Retinal pigment epithelial cell (primary cell): ENCODE results near the gene LSP1.

Source experiments
- DNase-seq: peaks from one replicate; pipeline ENCODE4 v3.0.0-alpha.2; 2010; ENCODE audit warnings: low read depth
- H3K4me3 ChIP-seq: 2 replicates; pipeline ENCODE4 v1.5.1; 2011; ENCODE audit warnings: mild to moderate bottlenecking, low read length, control low read depth, moderate library complexity
- TF ChIP-seq, protein P1 (sequence below): conservative IDR thresholded peaks from 2 replicates; pipeline ENCODE4 v1.5.1; 2011; ENCODE audit warnings: low read depth, low read length, control low read depth, inconsistent platforms

Gene LSP1

DNA sequence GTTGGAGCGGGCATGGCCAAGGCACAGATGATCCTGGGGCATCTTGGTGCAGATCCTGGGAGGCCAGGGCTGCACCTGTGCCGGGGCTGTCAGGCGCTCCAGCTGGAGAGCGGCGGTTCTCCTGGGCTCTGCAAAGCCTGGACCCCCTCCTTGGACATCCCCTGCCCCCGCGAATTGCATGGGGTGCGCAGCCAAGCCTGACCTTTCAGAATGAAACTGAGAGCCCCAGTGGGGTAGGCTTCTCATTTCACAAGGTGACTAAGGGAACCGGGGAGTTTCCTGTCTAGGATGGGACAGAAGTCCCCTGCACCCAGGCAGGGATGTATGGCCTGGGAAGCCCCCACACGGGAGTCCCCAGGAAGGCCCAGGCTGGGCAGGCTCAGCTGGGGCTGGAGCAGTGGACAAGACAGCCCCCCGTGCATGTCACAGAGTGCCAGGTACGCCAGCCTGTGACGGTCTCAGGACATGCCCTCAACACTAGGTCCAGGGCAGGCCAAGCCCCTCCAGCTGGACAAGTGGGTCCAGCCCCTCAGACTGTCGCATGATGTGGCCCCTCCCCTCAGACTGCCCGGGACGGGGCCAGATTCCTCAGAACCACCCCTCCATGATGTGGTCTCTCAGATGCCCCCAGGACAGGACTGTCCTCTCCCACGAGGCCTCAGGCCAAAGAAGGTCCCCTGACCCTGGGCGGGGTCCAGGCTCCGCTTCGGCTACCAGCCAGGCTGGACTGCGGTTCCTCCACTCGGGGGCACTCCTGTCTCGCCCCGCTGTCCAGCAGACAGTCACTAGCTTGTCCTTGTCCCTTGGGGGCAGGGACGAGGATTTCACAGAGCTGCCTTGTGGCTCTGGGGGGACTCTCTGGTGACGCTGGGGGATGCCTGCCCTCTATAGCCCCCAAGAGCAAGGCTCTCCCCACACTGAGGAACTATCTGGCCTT is 2.3 kb downstream of the LSP1 start:
- H3K4me3 ChIP-seq = no peak overlapping the region

GRCh38 chr11:1855886-1856265 is 3.0 kb downstream of the LSP1 start:
- no peak for DNase-seq
- H3K4me3 ChIP-seq = no peak overlapping the region
- TF ChIP-seq, protein P1, sequence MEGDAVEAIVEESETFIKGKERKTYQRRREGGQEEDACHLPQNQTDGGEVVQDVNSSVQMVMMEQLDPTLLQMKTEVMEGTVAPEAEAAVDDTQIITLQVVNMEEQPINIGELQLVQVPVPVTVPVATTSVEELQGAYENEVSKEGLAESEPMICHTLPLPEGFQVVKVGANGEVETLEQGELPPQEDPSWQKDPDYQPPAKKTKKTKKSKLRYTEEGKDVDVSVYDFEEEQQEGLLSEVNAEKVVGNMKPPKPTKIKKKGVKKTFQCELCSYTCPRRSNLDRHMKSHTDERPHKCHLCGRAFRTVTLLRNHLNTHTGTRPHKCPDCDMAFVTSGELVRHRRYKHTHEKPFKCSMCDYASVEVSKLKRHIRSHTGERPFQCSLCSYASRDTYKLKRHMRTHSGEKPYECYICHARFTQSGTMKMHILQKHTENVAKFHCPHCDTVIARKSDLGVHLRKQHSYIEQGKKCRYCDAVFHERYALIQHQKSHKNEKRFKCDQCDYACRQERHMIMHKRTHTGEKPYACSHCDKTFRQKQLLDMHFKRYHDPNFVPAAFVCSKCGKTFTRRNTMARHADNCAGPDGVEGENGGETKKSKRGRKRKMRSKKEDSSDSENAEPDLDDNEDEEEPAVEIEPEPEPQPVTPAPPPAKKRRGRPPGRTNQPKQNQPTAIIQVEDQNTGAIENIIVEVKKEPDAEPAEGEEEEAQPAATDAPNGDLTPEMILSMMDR = no peak

More for the DNA sequence above, 2.3 kb downstream of the LSP1 start:
- TF ChIP-seq, protein P1 = no peak
- DNase-seq = no peak

DNA sequence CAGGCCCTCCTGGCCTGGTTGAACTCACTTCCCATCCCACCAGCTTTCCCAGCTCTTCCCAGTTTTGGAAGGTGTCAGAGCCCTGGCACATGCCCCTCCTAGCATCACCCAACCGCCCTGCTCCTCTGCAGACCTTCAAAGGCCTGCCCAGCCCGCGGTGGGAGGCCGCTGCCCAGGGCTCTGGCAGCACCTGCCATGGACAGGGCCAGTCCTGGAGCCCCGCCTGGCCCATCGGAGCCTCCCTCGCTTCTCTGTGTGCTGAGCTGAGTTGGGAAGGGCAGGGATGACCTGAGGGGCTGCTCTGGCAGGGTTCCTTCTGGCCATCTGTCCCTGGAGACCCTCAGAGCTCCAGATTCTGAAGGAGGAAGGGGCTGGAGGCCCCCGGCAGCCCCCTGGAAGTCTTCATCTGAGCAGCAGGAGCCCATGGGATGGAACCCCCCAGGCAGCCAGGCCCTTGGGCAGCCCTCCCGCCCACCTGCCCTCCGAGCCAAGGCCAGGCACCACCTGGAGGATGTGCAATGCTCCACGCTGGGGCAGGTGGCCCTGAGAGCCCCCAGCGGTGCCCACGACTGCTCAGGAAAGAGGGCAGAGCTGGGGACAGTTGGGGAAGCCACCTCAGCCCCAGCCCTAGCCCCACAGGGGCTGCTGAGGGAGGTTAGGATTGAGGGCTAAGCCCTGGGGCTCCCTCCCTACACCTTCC is 3.6 kb downstream of the LSP1 start:
- TF ChIP-seq, protein P1 = no peak
- H3K4me3 ChIP-seq = no peak overlapping the region
- DNase-seq = no peak

- TF ChIP-seq, protein P1 = no peak
- DNase-seq = no peak
- no peak overlapping the region for H3K4me3 ChIP-seq
These were observed 4.2 kb downstream of the LSP1 start for GRCh38 chr11:1857064-1857463.

DNA sequence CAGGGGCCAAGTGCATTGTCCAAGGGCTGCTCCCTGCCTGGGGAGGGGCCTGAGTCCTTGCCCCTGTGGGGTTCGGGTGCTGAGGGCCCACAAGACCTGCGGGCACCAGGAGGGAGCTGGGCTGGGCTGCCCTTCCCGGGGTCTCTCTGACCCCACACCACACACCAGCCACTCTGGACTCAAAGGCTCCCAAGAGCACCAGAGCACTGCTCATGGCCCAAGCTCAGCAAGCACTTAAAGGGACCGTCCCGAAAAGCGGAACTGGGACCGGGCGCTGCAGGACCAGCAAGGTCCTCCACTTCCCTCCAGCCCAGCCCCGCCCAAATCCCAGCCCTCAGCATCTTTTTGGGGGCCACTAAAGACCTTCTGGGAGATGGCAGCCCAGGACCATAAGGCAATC is 5.3 kb downstream of the LSP1 start:
- no peak for DNase-seq
- TF ChIP-seq, protein P1 = no peak
- H3K4me3 ChIP-seq = no peak overlapping the region

GRCh38 chr11:1858576-1858975 is 5.7 kb downstream of the LSP1 start:
- no peak for DNase-seq
- TF ChIP-seq, protein P1 = no peak
- H3K4me3 ChIP-seq = no peak overlapping the region
